Kidney epithelial cell (primary cell): ENCODE results near the gene FLOT2. TPM values are rescaled to one million over a fixed set of nuclear protein-coding genes. Genes with fewer than 3 reads are reported as not detected.

Experiments
- DNase-seq: peaks from one replicate; pipeline ENCODE4 v3.0.0-alpha.2; 2010; ENCODE audit warnings: low read depth
- H3K27me3 ChIP-seq: 2 replicates; pipeline ENCODE4 v1.6.0; 2011; ENCODE audit warnings: low read length; ENCODE audit not compliant: control insufficient read depth, insufficient read depth
- H3K36me3 ChIP-seq: 2 replicates; pipeline ENCODE4 v1.5.1; 2011; ENCODE audit warnings: low read length; ENCODE audit not compliant: control insufficient read depth, insufficient read depth
- H3K4me3 ChIP-seq: 2 replicates; pipeline ENCODE4 v1.5.1; 2011; ENCODE audit warnings: low read depth, mild to moderate bottlenecking, control low read depth, low read length
- total RNA-seq: library from RNA; depleted of rRNA; stranded (reverse); fragments of >200 nt; gene quantifications from 2 replicates; pipeline ENCODE4 v1.2.3, GENCODE V29; 2015
- TF ChIP-seq, protein P1 (sequence below): IDR thresholded peaks from 2 replicates; pipeline ENCODE4 v1.5.1; 2011; ENCODE audit warnings: mild to moderate bottlenecking, moderate library complexity, low read length, control low read depth, inconsistent platforms; ENCODE audit not compliant: insufficient read depth, poor library complexity, severe bottlenecking

FLOT2 gene
- total RNA-seq, 1 donor from 2014 or later = 55.5 TPM

DNA sequence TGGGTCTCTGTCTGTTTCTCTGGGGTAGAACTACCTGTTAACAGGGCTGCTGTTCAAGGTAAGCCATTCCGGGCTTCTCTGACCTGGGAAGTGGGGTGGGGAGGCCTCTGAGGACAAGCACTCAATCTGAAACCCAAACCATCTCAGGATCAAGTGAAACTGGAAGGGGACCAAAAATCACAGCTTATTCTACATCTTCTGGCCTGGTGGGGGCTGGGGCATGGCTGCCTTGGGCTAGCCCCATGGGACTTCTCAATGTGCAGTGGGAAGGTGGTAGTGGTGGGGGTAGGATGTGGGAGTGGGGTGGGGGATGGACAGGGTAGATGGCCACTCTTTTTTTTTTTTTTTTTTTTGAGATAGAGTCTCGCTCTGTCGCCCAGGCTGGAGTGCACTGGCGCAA lies 5.5 kb downstream of the FLOT2 start:
- Histone ChIP-seq H3K4me3 (no peak overlapping the region), H3K36me3 (no peaks in the 10 kb centered on the region), H3K27me3 (no peaks in the 10 kb centered on the region)
- TF ChIP-seq, protein P1, sequence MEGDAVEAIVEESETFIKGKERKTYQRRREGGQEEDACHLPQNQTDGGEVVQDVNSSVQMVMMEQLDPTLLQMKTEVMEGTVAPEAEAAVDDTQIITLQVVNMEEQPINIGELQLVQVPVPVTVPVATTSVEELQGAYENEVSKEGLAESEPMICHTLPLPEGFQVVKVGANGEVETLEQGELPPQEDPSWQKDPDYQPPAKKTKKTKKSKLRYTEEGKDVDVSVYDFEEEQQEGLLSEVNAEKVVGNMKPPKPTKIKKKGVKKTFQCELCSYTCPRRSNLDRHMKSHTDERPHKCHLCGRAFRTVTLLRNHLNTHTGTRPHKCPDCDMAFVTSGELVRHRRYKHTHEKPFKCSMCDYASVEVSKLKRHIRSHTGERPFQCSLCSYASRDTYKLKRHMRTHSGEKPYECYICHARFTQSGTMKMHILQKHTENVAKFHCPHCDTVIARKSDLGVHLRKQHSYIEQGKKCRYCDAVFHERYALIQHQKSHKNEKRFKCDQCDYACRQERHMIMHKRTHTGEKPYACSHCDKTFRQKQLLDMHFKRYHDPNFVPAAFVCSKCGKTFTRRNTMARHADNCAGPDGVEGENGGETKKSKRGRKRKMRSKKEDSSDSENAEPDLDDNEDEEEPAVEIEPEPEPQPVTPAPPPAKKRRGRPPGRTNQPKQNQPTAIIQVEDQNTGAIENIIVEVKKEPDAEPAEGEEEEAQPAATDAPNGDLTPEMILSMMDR = no peak
- DNase-seq = no peak

DNA sequence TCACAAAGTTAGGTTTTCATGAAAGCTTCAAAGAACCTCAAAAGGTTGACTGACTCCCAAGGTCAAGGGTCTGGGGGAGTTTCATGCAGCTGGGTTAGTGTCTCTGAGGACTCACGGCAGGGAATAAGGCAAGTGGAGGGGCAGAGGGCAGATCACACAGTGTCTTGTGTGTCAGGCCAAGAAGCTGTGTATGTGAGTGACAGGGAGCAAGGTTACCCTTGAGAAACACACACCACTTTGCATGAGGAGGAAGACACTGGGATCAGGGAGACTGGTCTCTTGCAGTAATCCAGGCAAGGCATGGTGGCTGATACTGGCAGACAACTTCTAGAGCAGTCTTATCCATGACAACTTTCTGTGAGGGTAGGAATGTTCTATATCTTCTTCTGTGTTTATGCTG lies 6.3 kb downstream of the FLOT2 start:
- no peak for DNase-seq
- no peak overlapping the region for H3K4me3 ChIP-seq
- no peaks in the 10 kb centered on the region for H3K27me3 ChIP-seq
- H3K36me3 ChIP-seq = no peaks in the 10 kb centered on the region
- TF ChIP-seq, protein P1 = no peak

DNA sequence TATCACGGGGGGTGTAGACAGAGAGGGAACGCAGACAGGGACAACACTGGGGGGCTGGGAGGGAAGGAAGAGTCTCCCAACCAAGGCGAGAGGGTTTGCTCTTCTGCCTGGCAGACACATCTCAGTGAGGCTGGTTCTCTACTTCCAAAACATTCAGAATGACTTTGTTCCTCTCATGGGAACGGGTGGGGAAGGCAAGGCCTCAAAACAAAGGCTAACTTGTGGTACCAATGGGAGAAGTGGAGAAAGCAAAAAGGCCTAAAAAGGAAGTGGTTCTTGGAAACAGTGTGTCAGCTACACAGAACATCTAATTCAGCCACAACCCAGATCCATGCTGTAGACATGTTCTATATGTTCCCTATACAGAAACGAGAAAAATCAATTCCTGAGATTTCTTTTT lies 7.5 kb downstream of the FLOT2 start:
- no peak for DNase-seq
- Histone ChIP-seq H3K36me3 (no peaks in the 10 kb centered on the region), H3K4me3 (no peak overlapping the region), H3K27me3 (no peaks in the 10 kb centered on the region)
- TF ChIP-seq, protein P1 = no peak

DNA sequence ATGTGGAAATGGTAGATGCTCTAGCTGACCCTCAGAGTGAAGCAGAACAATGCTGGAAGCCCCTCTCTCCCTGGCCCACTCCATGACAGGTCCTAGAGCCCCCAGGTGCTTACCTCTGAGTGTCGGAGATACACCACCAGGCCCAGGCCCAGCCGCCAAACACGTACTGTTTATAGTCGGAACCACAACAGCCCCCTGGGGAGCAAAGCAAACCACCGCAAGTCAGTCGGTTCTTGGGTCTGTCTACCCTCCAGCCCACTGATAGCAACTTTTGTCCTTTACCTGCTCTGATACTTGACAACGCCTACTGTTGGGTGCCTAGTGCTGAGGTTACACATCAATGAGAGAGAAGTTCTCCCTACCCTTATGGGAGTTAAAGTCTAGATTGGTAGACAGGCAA lies 8.7 kb downstream of the FLOT2 start:
- TF ChIP-seq, protein P1 = no peak
- Histone ChIP-seq H3K4me3 (no peak overlapping the region), H3K36me3 (no peaks in the 10 kb centered on the region), H3K27me3 (no peaks in the 10 kb centered on the region)
- DNase-seq = no peak

DNA sequence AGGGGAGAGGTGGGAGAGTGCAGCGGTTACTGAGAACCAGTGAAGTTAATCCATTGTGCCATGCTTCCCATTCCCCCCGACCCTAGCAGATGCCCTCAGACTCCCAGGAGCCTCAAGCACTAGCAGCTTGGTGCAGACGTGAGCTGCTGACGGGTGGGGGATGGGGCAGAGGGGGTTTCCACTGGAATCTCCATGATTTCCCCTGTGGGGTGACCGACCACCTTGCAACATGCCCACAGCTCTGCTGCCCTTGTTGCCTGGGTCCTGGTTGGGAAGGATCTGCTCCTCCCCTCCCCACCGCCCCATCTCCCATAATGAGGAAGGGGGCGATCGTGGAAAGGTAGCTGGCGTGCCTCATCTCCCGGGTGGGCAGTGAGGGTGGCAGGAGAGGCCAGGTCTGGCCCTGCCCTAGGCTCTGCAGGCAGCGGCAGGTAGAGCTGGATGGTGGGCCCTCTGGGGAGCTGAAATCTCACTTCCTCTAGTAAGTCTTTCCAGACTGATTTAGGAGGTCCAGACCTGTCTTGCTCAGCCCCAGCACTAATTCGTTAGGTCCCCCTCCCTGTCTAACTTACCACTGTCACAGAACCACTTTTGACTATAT lies 9.6 kb downstream of the FLOT2 start:
- H3K36me3 ChIP-seq = no peaks in the 10 kb centered on the region
- DNase-seq = no peak

More for the DNA sequence above, 9.6 kb downstream of the FLOT2 start:
- no peaks in the 10 kb centered on the region for H3K27me3 ChIP-seq
- no peak overlapping the region for H3K4me3 ChIP-seq
- TF ChIP-seq, protein P1 = no peak
